ENCODE data around the gene NUMB.
"Not testable (repeated sequence)": the region's sequence is repeated elsewhere in the genome, so short reads cannot be mapped to it uniquely, and the experiment has no call there.

GRCh38 chr14:73423092-73423491, 35.3 kb downstream of the NUMB start:
- not testable (repeated sequence) for TF ChIP-seq CTCF (conservative IDR thresholded peaks at IDR 0.05; ENCODE audit: low read length); EZH2phosphoT487 (IDR thresholded peaks at IDR 0.05; ENCODE audit: borderline replicate concordance, low read depth, low read length)
